HepG2 (cell line): ENCODE measurements around the gene IPMK. TPM values are rescaled to one million over a fixed set of nuclear protein-coding genes. Genes with fewer than 3 reads are reported as not detected.
A peak's percentile ranks its signal among the peaks of the same experiment; 100 is the strongest.

Source experiments
- CHD4 ChIP-seq: fragments of 200-600 bp; sonication (generic); IDR thresholded peaks from 2 replicates; pipeline ENCODE4 v1.7.0; 2017; ENCODE audit warnings: mild to moderate bottlenecking, low read length, borderline replicate concordance
- DBP ChIP-seq: sonication (generic); formaldehyde crosslinking; IDR thresholded peaks from 2 replicates; pipeline ENCODE4 v1.4.0; 2020; ENCODE audit warnings: missing genetic modification reagents; ENCODE audit errors: not compliant biosample characterization
- GRHL1 ChIP-seq: sonication (generic); formaldehyde crosslinking; conservative IDR thresholded peaks from 2 replicates; pipeline ENCODE4 v1.8.0; 2022; ENCODE audit warnings: missing genetic modification reagents
- GTF2F1 ChIP-seq: fragments of 150-350 bp; IDR thresholded peaks from 2 replicates; pipeline ENCODE4 v1.6.1; 2014; ENCODE audit warnings: low read length
- NR2F2 ChIP-seq: IDR thresholded peaks from 2 replicates; pipeline ENCODE4 v1.6.1; 2012; ENCODE audit warnings: low read depth, inconsistent platforms, borderline replicate concordance
- PHF5A ChIP-seq: IDR thresholded peaks from one replicate; pipeline ENCODE4 v1.6.1; 2018; ENCODE audit warnings: low read depth, missing genetic modification reagents; ENCODE audit not compliant: unreplicated experiment
- SNAPC4 ChIP-seq: sonication (generic); formaldehyde crosslinking; IDR thresholded peaks from 2 replicates; pipeline ENCODE4 v1.4.0; 2020; ENCODE audit warnings: mild to moderate bottlenecking, missing genetic modification reagents
- ZBTB39 ChIP-seq: sonication (generic); formaldehyde crosslinking; IDR thresholded peaks from 2 replicates; pipeline ENCODE4 v1.5.0; 2020; ENCODE audit warnings: missing genetic modification reagents
- ZNF558 ChIP-seq: sonication (generic); formaldehyde crosslinking; IDR thresholded peaks from 2 replicates; pipeline ENCODE4 v1.9.0; 2022; ENCODE audit warnings: mild to moderate bottlenecking, missing genetic modification reagents, borderline replicate concordance
- ZNF609 ChIP-seq: sonication (generic); formaldehyde crosslinking; IDR thresholded peaks from 2 replicates; pipeline ENCODE4 v1.4.0; 2020; ENCODE audit warnings: mild to moderate bottlenecking, missing genetic modification reagents, borderline replicate concordance
- ZNF674 ChIP-seq: sonication (generic); formaldehyde crosslinking; IDR thresholded peaks from 2 replicates; pipeline ENCODE4 v1.5.0; 2020; ENCODE audit warnings: low read depth, mild to moderate bottlenecking, missing genetic modification reagents
- polyA plus RNA-seq, 8 experiments: library from polyadenylated mRNA; depleted of rRNA in 3 of 8; stranded (reverse) in 7 of 8; unstranded in 1 of 8; fragments of >200 nt; fragmentation: Illumina TruSeq in 4 of 8; extraction: Trizol in 4 of 8; gene quantifications; 2 replicates each; pipeline versions ENCODE4 v1.2.1 to v1.2.3, GENCODE V29; 2011 to 2016; ENCODE audit warnings: low read depth in 4 of 8, missing spikeins in 1 of 8, mixed read lengths in 1 of 8; ENCODE audit not compliant: insufficient read depth in 1 of 8
- total RNA-seq, 5 experiments: library from RNA; depleted of rRNA; stranded (reverse); fragments of >200 nt; fragmentation: Illumina TruSeq; extraction: Trizol; gene quantifications; 2 replicates each; pipeline ENCODE4 v1.2.3, GENCODE V29; 2016; ENCODE audit warnings: low read depth in 1 of 5

The IPMK gene
- total and polyA plus RNA-seq, 2 of the 13 experiments (the other 11 are each of a cell fraction or from before 2014, with no cell fraction given), result 2.7 to 3.9 TPM

- TF ChIP-seq ZNF609 (CRISPR knock-in tag) (no peak), ZBTB39 (CRISPR knock-in tag) (no peak), DBP (CRISPR knock-in tag) (peak; percentile 16), GTF2F1 (no peak), CHD4 (no peak), GRHL1 (CRISPR knock-in tag) (no peak), SNAPC4 (0 out of 2 replicates have a peak, but pooled peaks have one; percentile 20), ZNF674 (0 out of 2 replicates have a peak, but pooled peaks have one; percentile 23), PHF5A (CRISPR knock-in tag) (no peak), NR2F2 (0 out of 2 replicates have a peak, but pooled peaks have one; percentile 14), ZNF558 (no peak)
Observed at GRCh38 chr10:58268454-58268945, 806 bp upstream of the IPMK start (continued).
